ENCODE results near the gene XK. TPM values are rescaled to one million over a fixed set of nuclear protein-coding genes. Genes with fewer than 3 reads are reported as not detected.

The XK gene
- total and polyA plus RNA-seq, 2 experiments from 2014 or later, result 0.29 to 1.5 TPM

DNA sequence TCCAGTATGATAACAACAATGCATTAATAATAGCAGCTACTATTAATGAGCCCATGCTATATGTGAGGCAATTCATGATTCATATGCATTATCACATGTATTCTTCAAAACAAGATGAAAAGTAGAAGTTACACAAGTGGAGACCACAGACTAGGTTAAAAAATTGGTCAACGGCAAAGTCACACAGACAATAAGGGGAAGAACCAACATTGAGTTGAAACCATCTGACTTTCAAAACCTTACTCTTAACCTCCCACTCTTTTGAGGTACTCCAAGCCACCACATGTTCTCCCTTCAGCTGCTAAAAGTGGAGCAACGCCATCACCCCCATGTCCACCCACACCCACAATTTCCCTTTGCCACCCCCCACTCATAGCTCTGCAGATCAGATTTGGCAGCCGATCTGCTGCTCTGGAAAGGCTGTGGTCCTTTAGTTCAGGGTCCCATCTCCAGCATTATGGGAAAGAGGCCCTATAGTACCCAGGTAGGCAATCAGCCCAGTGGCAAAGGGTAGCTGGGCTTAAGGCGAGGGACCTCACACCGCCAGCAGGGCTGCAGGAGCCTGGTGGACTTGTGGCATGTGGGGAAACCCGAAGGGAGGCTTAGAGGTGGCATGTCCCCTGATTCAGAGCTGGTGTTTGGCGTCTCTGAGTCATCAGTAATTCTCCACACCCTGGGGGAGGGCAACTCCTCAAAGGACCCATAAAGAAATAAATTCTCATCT lies 60.8 kb downstream of the XK start:
- ATAC-seq (no peak), DNase-seq (ENCODE audit: low spot score) (no peak)
- Histone ChIP-seq H3K27ac (ENCODE audit: low read depth) (no peak overlapping the region), H3K4me1 (ENCODE audit: insufficient read depth) (no peaks in the 10 kb centered on the region), H3K9me2 (ENCODE audit: insufficient read depth) (no peaks in the 10 kb centered on the region), H3F3A (replicated peaks; ENCODE audit: low read depth) (no peaks in the 10 kb centered on the region), H3K27me3 (ENCODE audit: insufficient read depth) (no peaks in the 10 kb centered on the region), H3K36me3 (ENCODE audit: insufficient read depth) (no peaks in the 10 kb centered on the region), H4K20me1 (replicated peaks; ENCODE audit: insufficient read depth) (no peaks in the 10 kb centered on the region), H3K4me3 (no peak overlapping the region), H2AFZ (no peak overlapping the region), H3K4me2 (no peak overlapping the region), H3K79me2 (replicated peaks; ENCODE audit: insufficient read depth) (no peaks in the 10 kb centered on the region)
- Mint-ChIP-seq H3K27ac (no peak overlapping the region), H3K27me3 (ENCODE audit: insufficient read depth, low read depth, poor library complexity) (peaks cover 3% of the 10 kb centered on the region), H3K4me3 (no peak overlapping the region), H3K36me3 (ENCODE audit: low read depth) (no peaks in the 10 kb centered on the region), H3K9me3 (no peaks in the 10 kb centered on the region), H3K4me1 (no peaks in the 10 kb centered on the region)
- TF ChIP-seq JUNB (IDR thresholded peaks at IDR 0.05; ENCODE audit: unreplicated experiment) (no peak), EZH2 (IDR thresholded peaks at IDR 0.05; ENCODE audit: low read depth, unreplicated experiment) (no peak), STAT1 (IDR thresholded peaks at IDR 0.05; ENCODE audit: unreplicated experiment) (no peak), ZNF114 (CRISPR knock-in tag; IDR thresholded peaks at IDR 0.05) (no peak)
- TF ChIP-seq, protein P1, sequence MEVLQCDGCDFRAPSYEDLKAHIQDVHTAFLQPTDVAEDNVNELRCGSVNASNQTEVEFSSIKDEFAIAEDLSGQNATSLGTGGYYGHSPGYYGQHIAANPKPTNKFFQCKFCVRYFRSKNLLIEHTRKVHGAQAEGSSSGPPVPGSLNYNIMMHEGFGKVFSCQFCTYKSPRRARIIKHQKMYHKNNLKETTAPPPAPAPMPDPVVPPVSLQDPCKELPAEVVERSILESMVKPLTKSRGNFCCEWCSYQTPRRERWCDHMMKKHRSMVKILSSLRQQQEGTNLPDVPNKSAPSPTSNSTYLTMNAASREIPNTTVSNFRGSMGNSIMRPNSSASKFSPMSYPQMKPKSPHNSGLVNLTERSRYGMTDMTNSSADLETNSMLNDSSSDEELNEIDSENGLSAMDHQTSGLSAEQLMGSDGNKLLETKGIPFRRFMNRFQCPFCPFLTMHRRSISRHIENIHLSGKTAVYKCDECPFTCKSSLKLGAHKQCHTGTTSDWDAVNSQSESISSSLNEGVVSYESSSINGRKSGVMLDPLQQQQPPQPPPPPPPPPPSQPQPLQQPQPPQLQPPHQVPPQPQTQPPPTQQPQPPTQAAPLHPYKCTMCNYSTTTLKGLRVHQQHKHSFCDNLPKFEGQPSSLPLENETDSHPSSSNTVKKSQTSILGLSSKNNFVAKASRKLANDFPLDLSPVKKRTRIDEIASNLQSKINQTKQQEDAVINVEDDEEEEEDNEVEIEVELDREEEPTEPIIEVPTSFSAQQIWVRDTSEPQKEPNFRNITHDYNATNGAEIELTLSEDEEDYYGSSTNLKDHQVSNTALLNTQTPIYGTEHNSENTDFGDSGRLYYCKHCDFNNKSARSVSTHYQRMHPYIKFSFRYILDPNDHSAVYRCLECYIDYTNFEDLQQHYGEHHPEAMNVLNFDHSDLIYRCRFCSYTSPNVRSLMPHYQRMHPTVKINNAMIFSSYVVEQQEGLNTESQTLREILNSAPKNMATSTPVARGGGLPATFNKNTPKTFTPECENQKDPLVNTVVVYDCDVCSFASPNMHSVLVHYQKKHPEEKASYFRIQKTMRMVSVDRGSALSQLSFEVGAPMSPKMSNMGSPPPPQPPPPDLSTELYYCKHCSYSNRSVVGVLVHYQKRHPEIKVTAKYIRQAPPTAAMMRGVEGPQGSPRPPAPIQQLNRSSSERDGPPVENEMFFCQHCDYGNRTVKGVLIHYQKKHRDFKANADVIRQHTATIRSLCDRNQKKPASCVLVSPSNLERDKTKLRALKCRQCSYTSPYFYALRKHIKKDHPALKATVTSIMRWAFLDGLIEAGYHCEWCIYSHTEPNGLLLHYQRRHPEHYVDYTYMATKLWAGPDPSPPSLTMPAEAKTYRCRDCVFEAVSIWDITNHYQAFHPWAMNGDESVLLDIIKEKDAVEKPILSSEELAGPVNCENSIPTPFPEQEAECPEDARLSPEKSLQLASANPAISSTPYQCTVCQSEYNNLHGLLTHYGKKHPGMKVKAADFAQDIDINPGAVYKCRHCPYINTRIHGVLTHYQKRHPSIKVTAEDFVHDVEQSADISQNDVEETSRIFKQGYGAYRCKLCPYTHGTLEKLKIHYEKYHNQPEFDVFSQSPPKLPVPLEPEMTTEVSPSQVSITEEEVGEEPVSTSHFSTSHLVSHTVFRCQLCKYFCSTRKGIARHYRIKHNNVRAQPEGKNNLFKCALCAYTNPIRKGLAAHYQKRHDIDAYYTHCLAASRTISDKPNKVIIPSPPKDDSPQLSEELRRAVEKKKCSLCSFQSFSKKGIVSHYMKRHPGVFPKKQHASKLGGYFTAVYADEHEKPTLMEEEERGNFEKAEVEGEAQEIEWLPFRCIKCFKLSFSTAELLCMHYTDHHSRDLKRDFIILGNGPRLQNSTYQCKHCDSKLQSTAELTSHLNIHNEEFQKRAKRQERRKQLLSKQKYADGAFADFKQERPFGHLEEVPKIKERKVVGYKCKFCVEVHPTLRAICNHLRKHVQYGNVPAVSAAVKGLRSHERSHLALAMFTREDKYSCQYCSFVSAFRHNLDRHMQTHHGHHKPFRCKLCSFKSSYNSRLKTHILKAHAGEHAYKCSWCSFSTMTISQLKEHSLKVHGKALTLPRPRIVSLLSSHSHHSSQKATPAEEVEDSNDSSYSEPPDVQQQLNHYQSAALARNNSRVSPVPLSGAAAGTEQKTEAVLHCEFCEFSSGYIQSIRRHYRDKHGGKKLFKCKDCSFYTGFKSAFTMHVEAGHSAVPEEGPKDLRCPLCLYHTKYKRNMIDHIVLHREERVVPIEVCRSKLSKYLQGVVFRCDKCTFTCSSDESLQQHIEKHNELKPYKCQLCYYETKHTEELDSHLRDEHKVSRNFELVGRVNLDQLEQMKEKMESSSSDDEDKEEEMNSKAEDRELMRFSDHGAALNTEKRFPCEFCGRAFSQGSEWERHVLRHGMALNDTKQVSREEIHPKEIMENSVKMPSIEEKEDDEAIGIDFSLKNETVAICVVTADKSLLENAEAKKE (CRISPR knock-in tag; IDR thresholded peaks at IDR 0.05), result no peak
- TF ChIP-seq, protein P2, sequence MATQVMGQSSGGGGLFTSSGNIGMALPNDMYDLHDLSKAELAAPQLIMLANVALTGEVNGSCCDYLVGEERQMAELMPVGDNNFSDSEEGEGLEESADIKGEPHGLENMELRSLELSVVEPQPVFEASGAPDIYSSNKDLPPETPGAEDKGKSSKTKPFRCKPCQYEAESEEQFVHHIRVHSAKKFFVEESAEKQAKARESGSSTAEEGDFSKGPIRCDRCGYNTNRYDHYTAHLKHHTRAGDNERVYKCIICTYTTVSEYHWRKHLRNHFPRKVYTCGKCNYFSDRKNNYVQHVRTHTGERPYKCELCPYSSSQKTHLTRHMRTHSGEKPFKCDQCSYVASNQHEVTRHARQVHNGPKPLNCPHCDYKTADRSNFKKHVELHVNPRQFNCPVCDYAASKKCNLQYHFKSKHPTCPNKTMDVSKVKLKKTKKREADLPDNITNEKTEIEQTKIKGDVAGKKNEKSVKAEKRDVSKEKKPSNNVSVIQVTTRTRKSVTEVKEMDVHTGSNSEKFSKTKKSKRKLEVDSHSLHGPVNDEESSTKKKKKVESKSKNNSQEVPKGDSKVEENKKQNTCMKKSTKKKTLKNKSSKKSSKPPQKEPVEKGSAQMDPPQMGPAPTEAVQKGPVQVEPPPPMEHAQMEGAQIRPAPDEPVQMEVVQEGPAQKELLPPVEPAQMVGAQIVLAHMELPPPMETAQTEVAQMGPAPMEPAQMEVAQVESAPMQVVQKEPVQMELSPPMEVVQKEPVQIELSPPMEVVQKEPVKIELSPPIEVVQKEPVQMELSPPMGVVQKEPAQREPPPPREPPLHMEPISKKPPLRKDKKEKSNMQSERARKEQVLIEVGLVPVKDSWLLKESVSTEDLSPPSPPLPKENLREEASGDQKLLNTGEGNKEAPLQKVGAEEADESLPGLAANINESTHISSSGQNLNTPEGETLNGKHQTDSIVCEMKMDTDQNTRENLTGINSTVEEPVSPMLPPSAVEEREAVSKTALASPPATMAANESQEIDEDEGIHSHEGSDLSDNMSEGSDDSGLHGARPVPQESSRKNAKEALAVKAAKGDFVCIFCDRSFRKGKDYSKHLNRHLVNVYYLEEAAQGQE (IDR thresholded peaks at IDR 0.05; ENCODE audit: unreplicated experiment), result no peak

Data from GM23338 (cell line).